HepG2 (cell line): ENCODE results near the gene MSL3B.

Source experiments
- ATAC-seq: fragments of 200-7000 bp; cut with Tn5 transposase; 3 replicates; pipeline ENCODE4 v1.9.1; 2020; ENCODE audit warnings: mild to moderate bottlenecking, moderate library complexity
- BruUV-seq: library from RNA; stranded (reverse); fragments of 400-500 nt; replicated peaks from 2 replicates; lab custom pipeline; 2021; lab: Mats Ljungman, UMichigan
- CTCF ChIA-PET: fragments of 300-600 bp; formaldehyde crosslinking; extraction: SDS; loops from one replicate; lab custom pipeline; 2021; ENCODE audit warnings: low total read pairs, inconsistent platforms, low intra/inter-chr PET ratio; lab: Yijun Ruan, JAX
- POLR2A ChIA-PET: fragments of 350-600 bp; sonication (Branson Sonifier 250); formaldehyde crosslinking; loops from one replicate; lab custom pipeline; 2020; ENCODE audit warnings: antibody characterized with exemption, inconsistent platforms; lab: Yijun Ruan, JAX
- DNase-seq: peaks from one replicate; pipeline ENCODE4 v3.0.0-alpha.2; 2015; ENCODE audit warnings: low spot score
- FAIRE-seq: peaks from 3 replicates; lab custom pipeline; 2011; peaks lifted over from hg19 to GRCh38; lab: Jason Lieb, UNC
- H2AFZ ChIP-seq: one replicate; pipeline ENCODE4 v1.6.1; 2011; ENCODE audit warnings: low read length, inconsistent platforms
- H3K27ac ChIP-seq: fragments of 300-600 bp; 3 replicates; pipeline ENCODE4 v1.8.0; 2011; ENCODE audit warnings: mixed run types, mild to moderate bottlenecking, mixed read lengths, low read length, inconsistent platforms; ENCODE audit not compliant: insufficient read depth; ENCODE audit errors: extremely low read length
- H3K27me3 ChIP-seq, 2 experiments: fragments of 200-600 bp in 1 of 2; 2 replicates in 1 of 2; 3 replicates in 1 of 2; pipeline versions ENCODE4 v1.6.0 to v1.8.0; 2011; ENCODE audit warnings: low read length in 2 of 2, mild to moderate bottlenecking in 2 of 2, moderate library complexity in 2 of 2, inconsistent platforms in 1 of 2; ENCODE audit not compliant: insufficient read depth in 2 of 2, control insufficient read depth in 1 of 2
- H3K36me3 ChIP-seq, 2 experiments: fragments of 200-600 bp in 1 of 2; replicated peaks in 1 of 2; 2 replicates in 1 of 2; 3 replicates in 1 of 2; pipeline versions ENCODE4 v1.5.1 to v1.8.0; 2011; ENCODE audit warnings: low read length in 2 of 2, inconsistent platforms in 1 of 2; ENCODE audit not compliant: insufficient read depth in 2 of 2, control insufficient read depth in 1 of 2
- H3K4me1 ChIP-seq: 2 replicates; pipeline ENCODE4 v1.5.1; 2012; ENCODE audit warnings: low read length, inconsistent platforms; ENCODE audit not compliant: insufficient read depth
- H3K4me2 ChIP-seq: 2 replicates; pipeline ENCODE4 v1.6.0; 2011; ENCODE audit warnings: low read depth, low read length, inconsistent platforms
- H3K4me3 ChIP-seq, 3 experiments: fragments of 200-600 bp in 1 of 3; sonication (generic), shearing (Covaris generic) in 1 of 3; replicated peaks in 1 of 3; 2 replicates each; pipeline ENCODE4 v1.5.1; 2011 to 2016; ENCODE audit warnings: low read length in 3 of 3, inconsistent platforms in 2 of 3, low read depth in 2 of 3, mild to moderate bottlenecking in 2 of 3, control low read depth in 1 of 3, mixed read lengths in 1 of 3; ENCODE audit not compliant: insufficient read depth in 1 of 3
- H3K79me2 ChIP-seq: one replicate; pipeline ENCODE4 v1.6.1; 2011; ENCODE audit warnings: low read length, inconsistent platforms; ENCODE audit not compliant: insufficient read depth
- H3K9ac ChIP-seq: 2 replicates; pipeline ENCODE4 v1.6.0; 2011; ENCODE audit warnings: mild to moderate bottlenecking, low read depth, low read length, inconsistent platforms; ENCODE audit not compliant: insufficient read depth
- H3K9me3 ChIP-seq: 2 replicates; pipeline ENCODE4 v1.5.1; 2012; ENCODE audit warnings: mild to moderate bottlenecking, low read length
- H4K20me1 ChIP-seq: 2 replicates; pipeline ENCODE4 v1.6.0; 2011; ENCODE audit warnings: inconsistent platforms, mild to moderate bottlenecking, low read length, moderate library complexity; ENCODE audit not compliant: insufficient read depth
- GLI4 ChIP-seq: sonication (generic); formaldehyde crosslinking; IDR thresholded peaks from 2 replicates; pipeline ENCODE4 v1.5.1; 2020; ENCODE audit warnings: missing genetic modification reagents, mild to moderate bottlenecking, moderate library complexity, borderline replicate concordance
- GPN1 ChIP-seq: sonication (generic); formaldehyde crosslinking; IDR thresholded peaks from 2 replicates; pipeline ENCODE4 v1.5.1; 2020; ENCODE audit warnings: missing genetic modification reagents, borderline replicate concordance
- HMG20A ChIP-seq: IDR thresholded peaks from 2 replicates; pipeline ENCODE4 v1.6.1; 2016; ENCODE audit warnings: borderline replicate concordance
- ISX ChIP-seq: sonication (generic); formaldehyde crosslinking; conservative IDR thresholded peaks from 2 replicates; pipeline ENCODE4 v1.5.0; 2020; ENCODE audit warnings: missing genetic modification reagents
- MTA1 ChIP-seq: sonication (generic); formaldehyde crosslinking; IDR thresholded peaks from 2 replicates; pipeline ENCODE4 v1.4.0; 2020; ENCODE audit warnings: missing genetic modification reagents, mild to moderate bottlenecking, borderline replicate concordance
- TCF7 ChIP-seq: sonication (generic); IDR thresholded peaks from 2 replicates; pipeline ENCODE4 v1.6.1; 2016; ENCODE audit warnings: antibody characterized with exemption, low read depth
- THRA ChIP-seq: sonication (generic); formaldehyde crosslinking; IDR thresholded peaks from 2 replicates; pipeline ENCODE4 v1.4.0; 2020; ENCODE audit warnings: missing genetic modification reagents, borderline replicate concordance
- YEATS2 ChIP-seq: sonication (generic); formaldehyde crosslinking; IDR thresholded peaks from 2 replicates; pipeline ENCODE4 v1.4.0; 2020; ENCODE audit warnings: missing genetic modification reagents, borderline replicate concordance
- ZBTB26 ChIP-seq: IDR thresholded peaks from 2 replicates; pipeline ENCODE4 v1.6.1; 2016; ENCODE audit warnings: missing compliant biosample characterization, missing genetic modification reagents, borderline replicate concordance
- ZBTB42 ChIP-seq: sonication (generic); formaldehyde crosslinking; IDR thresholded peaks from 2 replicates; pipeline ENCODE4 v1.5.0; 2020; ENCODE audit warnings: mild to moderate bottlenecking, missing genetic modification reagents
- ZMYM2 ChIP-seq: sonication (generic); formaldehyde crosslinking; IDR thresholded peaks from 2 replicates; pipeline ENCODE4 v1.8.0; 2022; ENCODE audit warnings: mild to moderate bottlenecking, missing genetic modification reagents
- ZNF576 ChIP-seq: sonication (generic); formaldehyde crosslinking; IDR thresholded peaks from 2 replicates; pipeline ENCODE4 v1.4.0; 2020; ENCODE audit warnings: mild to moderate bottlenecking, missing genetic modification reagents
- ZNF772 ChIP-seq: sonication (generic); formaldehyde crosslinking; IDR thresholded peaks from 2 replicates; pipeline ENCODE4 v1.5.0; 2020; ENCODE audit warnings: mild to moderate bottlenecking, missing genetic modification reagents
- ZNF891 ChIP-seq: sonication (generic); formaldehyde crosslinking; IDR thresholded peaks from 2 replicates; pipeline ENCODE4 v1.5.0; 2020; ENCODE audit warnings: mild to moderate bottlenecking, missing genetic modification reagents
- WGBS: methylation state at CpG from one replicate; pipeline ENCODE4 v1.1.6; 2017; ENCODE audit warnings: low lambda C conversion rate; 5-methylcytosine and 5-hydroxymethylcytosine counted together
- in situ Hi-C: cut with HindIII; loops from 2 replicates; pipeline ENCODE4 v1.10.0; 2017; ENCODE audit warnings: low pct_unique_long_range_greater_than_20kb; ENCODE audit not compliant: extremely low pct_ligation_motif_present
- intact Hi-C: fragments of 100-400 bp; cut with micrococcal nuclease; formaldehyde crosslinking; loops from one replicate; pipeline ENCODE4 v1.10.0; 2022; ENCODE audit not compliant: unreplicated experiment
- TF ChIP-seq, protein P1 (sequence below), 2 experiments: IDR thresholded peaks; 2 replicates each; pipeline ENCODE4 v1.6.1; 2011 to 2012; ENCODE audit warnings: low read length in 2 of 2, borderline replicate concordance in 1 of 2, low read depth in 1 of 2, mild to moderate bottlenecking in 1 of 2, moderate library complexity in 1 of 2

Gene MSL3B

DNA sequence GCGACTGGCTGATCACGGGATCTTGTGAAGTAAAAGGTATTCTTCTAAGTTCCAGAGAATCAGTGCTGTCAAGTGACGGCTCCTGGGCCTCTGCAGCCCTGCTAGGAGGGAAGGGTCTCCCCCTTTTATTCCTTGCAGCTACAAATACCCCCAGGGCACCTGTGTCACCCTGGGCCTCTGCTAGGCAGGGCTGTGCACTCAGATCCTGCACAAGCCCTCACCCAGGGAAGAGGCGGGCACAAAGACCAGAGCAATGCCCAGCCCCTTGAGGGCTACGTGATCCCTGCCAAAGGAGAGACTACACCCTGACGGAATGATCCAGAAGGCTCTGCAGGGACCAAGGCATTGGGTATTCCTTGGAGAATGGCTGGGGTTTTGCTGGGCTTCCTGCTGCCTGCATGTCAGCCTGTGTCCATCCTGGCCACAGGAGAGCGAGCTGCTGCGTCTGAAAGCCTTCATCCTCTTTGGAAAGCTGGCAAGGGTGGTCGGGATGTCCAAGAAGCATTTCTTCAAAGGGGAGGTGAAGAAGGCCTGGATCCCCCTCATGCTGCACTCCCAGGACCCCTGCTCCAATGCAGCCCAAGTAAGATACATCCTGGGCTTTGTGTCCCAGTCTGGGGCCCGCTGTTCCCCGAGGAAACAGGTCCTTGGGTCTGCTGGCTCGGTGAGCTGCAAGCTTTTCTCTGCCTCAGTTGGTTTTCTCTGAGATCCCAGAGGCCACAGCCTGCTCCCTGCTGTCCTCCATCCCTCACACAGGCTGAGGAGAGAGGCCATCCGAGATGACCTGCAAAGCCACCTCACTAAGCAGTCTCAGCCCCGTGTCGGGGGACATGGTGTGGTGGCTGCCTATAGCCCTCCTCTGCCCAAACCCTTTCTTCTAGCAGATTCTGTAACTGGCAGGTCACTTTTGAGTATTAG lies 38.7 kb downstream of the MSL3B start:
- intact Hi-C loops, result loop anchor here (10.0 kb wide), 1 partner anchor 385 kb away; no protein-coding TSS in a partner anchor
- BruUV-seq, result no TSS peak
- Histone ChIP-seq H3K4me1 (no peaks in the 10 kb centered on the region), H3K27me3 (no peaks in the 10 kb centered on the region), H3K4me3 (no peak overlapping the region), H3K9me3 (no peaks in the 10 kb centered on the region), H3K79me2 (no peaks in the 10 kb centered on the region), H3K27ac (no peak overlapping the region), H3K36me3 (no peaks in the 10 kb centered on the region; a peak in 1 of 5 replicates), H3K9ac (no peak overlapping the region), H4K20me1 (no peaks in the 10 kb centered on the region), H3K4me2 (no peak overlapping the region), H2AFZ (no peak overlapping the region)
- WGBS, result 70% methylated on average over 10 of the region's 15 CpGs
- CTCF ChIA-PET, result no interaction called here
- no peak for DNase-seq
- no peak for FAIRE-seq
- POLR2A ChIA-PET, result no interaction called here
- peak; percentile 4; the same call in 2 of the 3 replicates for ATAC-seq
- in situ Hi-C loops, result loop anchor here (25.0 kb wide), 1 partner anchor 517 kb away; the partner anchor contains the start of gene SAG
- TF ChIP-seq GPN1 (CRISPR knock-in tag) (no peak), YEATS2 (CRISPR knock-in tag) (no peak), TCF7 (no peak), ZMYM2 (no peak), ZNF772 (CRISPR knock-in tag) (no peak), THRA (no peak), ZNF891 (no peak), ZBTB42 (CRISPR knock-in tag) (no peak), ZBTB26 (no peak), ZNF576 (CRISPR knock-in tag) (no peak), ISX (CRISPR knock-in tag) (no peak), GLI4 (CRISPR knock-in tag) (no peak), HMG20A (no peak), MTA1 (CRISPR knock-in tag) (no peak)
- TF ChIP-seq, protein P1, sequence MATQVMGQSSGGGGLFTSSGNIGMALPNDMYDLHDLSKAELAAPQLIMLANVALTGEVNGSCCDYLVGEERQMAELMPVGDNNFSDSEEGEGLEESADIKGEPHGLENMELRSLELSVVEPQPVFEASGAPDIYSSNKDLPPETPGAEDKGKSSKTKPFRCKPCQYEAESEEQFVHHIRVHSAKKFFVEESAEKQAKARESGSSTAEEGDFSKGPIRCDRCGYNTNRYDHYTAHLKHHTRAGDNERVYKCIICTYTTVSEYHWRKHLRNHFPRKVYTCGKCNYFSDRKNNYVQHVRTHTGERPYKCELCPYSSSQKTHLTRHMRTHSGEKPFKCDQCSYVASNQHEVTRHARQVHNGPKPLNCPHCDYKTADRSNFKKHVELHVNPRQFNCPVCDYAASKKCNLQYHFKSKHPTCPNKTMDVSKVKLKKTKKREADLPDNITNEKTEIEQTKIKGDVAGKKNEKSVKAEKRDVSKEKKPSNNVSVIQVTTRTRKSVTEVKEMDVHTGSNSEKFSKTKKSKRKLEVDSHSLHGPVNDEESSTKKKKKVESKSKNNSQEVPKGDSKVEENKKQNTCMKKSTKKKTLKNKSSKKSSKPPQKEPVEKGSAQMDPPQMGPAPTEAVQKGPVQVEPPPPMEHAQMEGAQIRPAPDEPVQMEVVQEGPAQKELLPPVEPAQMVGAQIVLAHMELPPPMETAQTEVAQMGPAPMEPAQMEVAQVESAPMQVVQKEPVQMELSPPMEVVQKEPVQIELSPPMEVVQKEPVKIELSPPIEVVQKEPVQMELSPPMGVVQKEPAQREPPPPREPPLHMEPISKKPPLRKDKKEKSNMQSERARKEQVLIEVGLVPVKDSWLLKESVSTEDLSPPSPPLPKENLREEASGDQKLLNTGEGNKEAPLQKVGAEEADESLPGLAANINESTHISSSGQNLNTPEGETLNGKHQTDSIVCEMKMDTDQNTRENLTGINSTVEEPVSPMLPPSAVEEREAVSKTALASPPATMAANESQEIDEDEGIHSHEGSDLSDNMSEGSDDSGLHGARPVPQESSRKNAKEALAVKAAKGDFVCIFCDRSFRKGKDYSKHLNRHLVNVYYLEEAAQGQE (IDR thresholded peaks at IDR 0.05; ENCODE audit: borderline replicate concordance in 1 of 2, low read depth in 1 of 2, low read length in 2 of 2), result no peak
